Upper lobe of left lung (tissue), 6 donors: Measurements from ENCODE around the gene NPIPA1. TPM values are rescaled to one million over a fixed set of nuclear protein-coding genes. Genes with fewer than 3 reads are reported as not detected.
A peak's percentile ranks its signal among the peaks of the same experiment; 100 is the strongest.
"Not testable (repeated sequence)": the region's sequence is repeated elsewhere in the genome, so short reads cannot be mapped to it uniquely, and the experiment has no call there.

ENCODE experiments used
- ATAC-seq, 2 donors: fragments of 200-7000 bp; cut with Tn5 transposase; one replicate each; pipeline ENCODE4 v1.9.1; 2022; ENCODE audit warnings: mild to moderate bottlenecking in 2 of 2, moderate library complexity in 2 of 2; ENCODE audit not compliant: low FRiP score in 2 of 2
- DNase-seq, 2 donors: peaks; one replicate each; pipeline ENCODE4 v3.0.0-alpha.2; 2019 to 2020
- H3K27ac ChIP-seq, 4 donors: fragments of 200-600 bp; sonication (generic); one replicate each; pipeline ENCODE4 v1.5.1; 2016 to 2019
- H3K27me3 ChIP-seq, 4 donors: fragments of 200-600 bp; sonication (generic); one replicate each; pipeline ENCODE4 v1.5.1; 2017 to 2019
- H3K36me3 ChIP-seq, 4 donors: fragments of 200-600 bp; sonication (generic); one replicate each; pipeline ENCODE4 v1.5.1; 2016 to 2019
- H3K4me1 ChIP-seq, 4 donors: fragments of 200-600 bp; sonication (generic); one replicate each; pipeline ENCODE4 v1.5.1; 2018 to 2019
- H3K4me3 ChIP-seq, 4 donors: fragments of 200-600 bp; sonication (generic); one replicate each; pipeline ENCODE4 v1.5.1; 2017 to 2019; ENCODE audit warnings: mild to moderate bottlenecking in 2 of 4, moderate library complexity in 1 of 4
- H3K9me3 ChIP-seq, 4 donors: fragments of 200-600 bp; sonication (generic); one replicate each; pipeline ENCODE4 v1.5.1; 2018 to 2019
- WGBS, 2 donors: methylation state at CpG; one replicate each; pipeline ENCODE4 v1.1.5; 2017 to 2018; 5-methylcytosine and 5-hydroxymethylcytosine counted together
- total RNA-seq, 6 donors: library from RNA; depleted of rRNA in 4 of 6; stranded (reverse); fragments of >200 nt in 4 of 6; gene quantifications; one replicate each; pipeline versions ENCODE4 v1.1.0 to v1.2.1, GENCODE V29; 2016 to 2021
- donor health status: DM: no; HTN: no; CAD: no; lungs with moderate emphysema.
- donor health status: DM: no; HTN: yes; CAD: no; lungs with severe emphysema.

NPIPA1 gene
- total RNA-seq = 100 to 1,000 TPM in 2 of 6 donors, 10 to 100 TPM in 4; 49.3 to 189 (median 79.1) TPM

GRCh38 chr16:14937143-14937542 lies at the start of gene NPIPA1:
Gene NPIPA1, plus strand, starts transcription at chr16:14937443. Its CDS starts 0 bp downstream, at chr16:14937443.
- not testable (repeated sequence) for H3K27ac ChIP-seq, H3K4me1 ChIP-seq, ATAC-seq, H3K4me3 ChIP-seq, H3K27me3 ChIP-seq, H3K36me3 ChIP-seq, H3K9me3 ChIP-seq, DNase-seq
- no CpG with 5 or more reads among the region's 4 CpGs for WGBS, 2 donors

- not testable (repeated sequence) for H3K4me1 ChIP-seq, H3K9me3 ChIP-seq, H3K27ac ChIP-seq, H3K4me3 ChIP-seq, DNase-seq, H3K27me3 ChIP-seq, ATAC-seq
- WGBS, 2 donors = 65 to 80% methylated on average over 2 to 5 of the region's 6 CpGs
- peaks cover 0 to 11% (median 4%) of the 10 kb centered on the region in 4 donors for H3K36me3 ChIP-seq
Observed at GRCh38 chr16:14892111-14892510, 45.1 kb upstream of the NPIPA1 start.

GRCh38 chr16:14895382-14895781 lies 41.9 kb upstream of the NPIPA1 start:
- not testable (repeated sequence) for H3K27ac ChIP-seq, H3K4me3 ChIP-seq, H3K4me1 ChIP-seq, H3K27me3 ChIP-seq, ATAC-seq, H3K36me3 ChIP-seq, H3K9me3 ChIP-seq
- 88 to 94% methylated on average over 11 of the region's 14 CpGs for WGBS, 2 donors
- peak in 1 of 2 donors; percentile 81 for DNase-seq

GRCh38 chr16:14896023-14896422 lies 41.2 kb upstream of the NPIPA1 start:
- not testable (repeated sequence) for H3K27ac ChIP-seq, H3K36me3 ChIP-seq, H3K9me3 ChIP-seq, H3K27me3 ChIP-seq, H3K4me3 ChIP-seq, H3K4me1 ChIP-seq, DNase-seq
- ATAC-seq = peak in 1 of 2 donors; percentile 17
- 81 to 90% methylated on average over 8 of the region's 9 CpGs for WGBS, 2 donors

- 46 to 80% methylated on average over 1 to 4 of the region's 12 CpGs for WGBS, 2 donors
- ATAC-seq = peak; percentile 59 to 75
- H3K27ac ChIP-seq, DNase-seq, H3K36me3 ChIP-seq, H3K27me3 ChIP-seq, H3K4me3 ChIP-seq, H3K9me3 ChIP-seq, H3K4me1 ChIP-seq: not testable (repeated sequence)
Observed at GRCh38 chr16:14897006-14897664, 40.1 kb upstream of the NPIPA1 start.

GRCh38 chr16:14898162-14898561 lies 39.1 kb upstream of the NPIPA1 start:
- DNase-seq, ATAC-seq, H3K4me1 ChIP-seq, H3K9me3 ChIP-seq, H3K27ac ChIP-seq, H3K36me3 ChIP-seq, H3K4me3 ChIP-seq, H3K27me3 ChIP-seq: not testable (repeated sequence)
- 88 to 90% methylated on average over 3 of the region's 4 CpGs for WGBS, 2 donors

- H3K36me3 ChIP-seq, H3K9me3 ChIP-seq, H3K27ac ChIP-seq, DNase-seq, H3K4me3 ChIP-seq, H3K27me3 ChIP-seq, H3K4me1 ChIP-seq: not testable (repeated sequence)
- ATAC-seq = peak in 1 of 2 donors; percentile 45
- 72 to 85% methylated on average over 2 to 6 of the region's 8 CpGs for WGBS, 2 donors
Observed at GRCh38 chr16:14903191-14903957, 33.9 kb upstream of the NPIPA1 start.

- DNase-seq, H3K9me3 ChIP-seq, H3K36me3 ChIP-seq, H3K27ac ChIP-seq, H3K4me3 ChIP-seq, H3K4me1 ChIP-seq, H3K27me3 ChIP-seq: not testable (repeated sequence)
- peak; percentile 46 to 66 for ATAC-seq
- WGBS, 2 donors = no CpG with 5 or more reads among the region's 4 CpGs
Observed at GRCh38 chr16:14909744-14910143, 27.5 kb upstream of the NPIPA1 start.

- H3K36me3 ChIP-seq, H3K9me3 ChIP-seq, H3K27ac ChIP-seq, H3K4me1 ChIP-seq, H3K27me3 ChIP-seq, DNase-seq, H3K4me3 ChIP-seq: not testable (repeated sequence)
- ATAC-seq = peak; percentile 85 to 89
- no CpG with 5 or more reads among the region's 85 CpGs for WGBS, 2 donors
Observed at GRCh38 chr16:14910833-14911629, 26.2 kb upstream of the NPIPA1 start.

GRCh38 chr16:14911954-14912353 lies 25.3 kb upstream of the NPIPA1 start:
- not testable (repeated sequence) for H3K4me1 ChIP-seq, ATAC-seq, H3K27me3 ChIP-seq, H3K36me3 ChIP-seq, H3K9me3 ChIP-seq
- WGBS, 2 donors = no CpG with 5 or more reads among the region's 33 CpGs
- peak; percentile 22 to 97 for DNase-seq
- Histone ChIP-seq H3K4me3 (peak overlapping the region; percentile 47 to 62 (median 54)), H3K27ac (peak overlapping the region; percentile 71 to 81 (median 76))

- not testable (repeated sequence) for H3K27me3 ChIP-seq, H3K9me3 ChIP-seq
- WGBS, 2 donors = no CpG with 5 or more reads among the region's 11 CpGs
Observed at GRCh38 chr16:14912588-14912987, 24.7 kb upstream of the NPIPA1 start.

GRCh38 chr16:14918504-14918903 lies 18.7 kb upstream of the NPIPA1 start:
- not testable (repeated sequence) for H3K36me3 ChIP-seq, H3K27ac ChIP-seq, H3K4me1 ChIP-seq, H3K27me3 ChIP-seq, H3K9me3 ChIP-seq, ATAC-seq, H3K4me3 ChIP-seq
- DNase-seq = peak in 1 of 2 donors; percentile 83
- WGBS, 2 donors = 97% methylated on average over 9 of the region's 21 CpGs; no CpG with 5 or more reads in 1 of the 2 donors

More at GRCh38 chr16:14912588-14912987, 24.7 kb upstream of the NPIPA1 start:
- H3K4me1 ChIP-seq, H3K36me3 ChIP-seq, H3K4me3 ChIP-seq, H3K27ac ChIP-seq, DNase-seq, ATAC-seq: not testable (repeated sequence)
